WTC11 (cell line): Measurements from ENCODE around the gene NIPA2. TPM values are rescaled to one million over a fixed set of nuclear protein-coding genes. Genes with fewer than 3 reads are reported as not detected.

ENCODE experiments used
- ATAC-seq: fragments of 200-7000 bp; cut with Tn5 transposase; 2 replicates; pipeline ENCODE4 v1.10.0; 2021; ENCODE audit warnings: mild to moderate bottlenecking, moderate library complexity
- CTCF ChIA-PET: fragments of 300-600 bp; sonication (Branson Sonifier 250); formaldehyde crosslinking; loops from one replicate; lab custom pipeline; 2021; ENCODE audit warnings: antibody characterized with exemption; lab: Charles Lee
- POLR2A ChIA-PET: fragments of 350-600 bp; sonication (Branson Sonifier 250); formaldehyde crosslinking; loops from one replicate; lab custom pipeline; 2021; ENCODE audit warnings: antibody characterized with exemption; lab: Charles Lee
- DNase-seq: peaks from one replicate; pipeline ENCODE4 v3.0.0; 2021; ENCODE audit warnings: low spot score
- H3K27ac Mint-ChIP-seq: 2 replicates; pipeline ENCODE4 v1.8.0; 2021; ENCODE audit warnings: mixed read lengths
- H3K27me3 Mint-ChIP-seq: 2 replicates; pipeline ENCODE4 v1.8.0; 2021; ENCODE audit warnings: low read depth, mild to moderate bottlenecking, moderate library complexity, mixed read lengths
- H3K36me3 Mint-ChIP-seq: 2 replicates; pipeline ENCODE4 v1.8.0; 2021; ENCODE audit warnings: mixed read lengths
- H3K4me1 Mint-ChIP-seq: 2 replicates; pipeline ENCODE4 v1.8.0; 2022; ENCODE audit warnings: mixed read lengths
- H3K4me3 Mint-ChIP-seq: 2 replicates; pipeline ENCODE4 v1.8.0; 2021; ENCODE audit warnings: mild to moderate bottlenecking, moderate library complexity, mixed read lengths
- H3K9me3 Mint-ChIP-seq: 2 replicates; pipeline ENCODE4 v1.8.0; 2021; ENCODE audit warnings: mixed read lengths
- CDX4 ChIP-seq: fragments of 250-450 bp; sonication (Bioruptor Pico); IDR thresholded peaks from 2 replicates; pipeline ENCODE4 v1.9.0; 2021; ENCODE audit warnings: moderate library complexity, mild to moderate bottlenecking, inconsistent platforms, borderline replicate concordance
- E2F4 ChIP-seq: sonication (generic); formaldehyde crosslinking; IDR thresholded peaks from 2 replicates; pipeline ENCODE4 v1.8.1; 2022; ENCODE audit warnings: low read depth, mild to moderate bottlenecking, moderate library complexity, missing genetic modification reagents, borderline replicate concordance
- ELF4 ChIP-seq: sonication (generic); formaldehyde crosslinking; IDR thresholded peaks from 2 replicates; pipeline ENCODE4 v1.8.1; 2022; ENCODE audit warnings: low read depth, mild to moderate bottlenecking, moderate library complexity, missing genetic modification reagents
- GABPB1 ChIP-seq: sonication (generic); formaldehyde crosslinking; IDR thresholded peaks from 2 replicates; pipeline ENCODE4 v1.8.1; 2023; ENCODE audit warnings: mild to moderate bottlenecking, missing genetic modification reagents
- HMGA2 ChIP-seq: fragments of 250-450 bp; sonication (Bioruptor Pico); IDR thresholded peaks from 2 replicates; pipeline ENCODE4 v1.4.0; 2021; ENCODE audit warnings: mild to moderate bottlenecking, moderate library complexity
- IRF1 ChIP-seq: sonication (generic); formaldehyde crosslinking; IDR thresholded peaks from 2 replicates; pipeline ENCODE4 v1.8.0; 2023; ENCODE audit warnings: missing genetic modification reagents
- IRF2 ChIP-seq: sonication (generic); formaldehyde crosslinking; IDR thresholded peaks from 2 replicates; pipeline ENCODE4 v1.8.0; 2022; ENCODE audit warnings: low read depth, missing genetic modification reagents, borderline replicate concordance
- JUN ChIP-seq: sonication (generic); formaldehyde crosslinking; IDR thresholded peaks from 2 replicates; pipeline ENCODE4 v1.8.0; 2023; ENCODE audit warnings: mild to moderate bottlenecking, missing genetic modification reagents
- MYBL2 ChIP-seq: sonication (generic); formaldehyde crosslinking; IDR thresholded peaks from 2 replicates; pipeline ENCODE4 v1.8.1; 2023; ENCODE audit warnings: mild to moderate bottlenecking, moderate library complexity, missing genetic modification reagents
- NFYB ChIP-seq: sonication (generic); formaldehyde crosslinking; conservative IDR thresholded peaks from 2 replicates; pipeline ENCODE4 v1.8.0; 2022; ENCODE audit warnings: low read depth, missing genetic modification reagents
- NR1H2 ChIP-seq: sonication (generic); formaldehyde crosslinking; IDR thresholded peaks from 2 replicates; pipeline ENCODE4 v1.9.0; 2021; ENCODE audit warnings: mild to moderate bottlenecking, moderate library complexity, missing genetic modification reagents
- OVOL2 ChIP-seq: fragments of 250-450 bp; sonication (Bioruptor Pico); IDR thresholded peaks from 2 replicates; pipeline ENCODE4 v1.9.0; 2021; ENCODE audit warnings: mild to moderate bottlenecking, borderline replicate concordance
- PRDM15 ChIP-seq: sonication (generic); formaldehyde crosslinking; IDR thresholded peaks from 2 replicates; pipeline ENCODE4 v1.8.0; 2022; ENCODE audit warnings: missing genetic modification reagents
- SP1 ChIP-seq: sonication (generic); formaldehyde crosslinking; conservative IDR thresholded peaks from 2 replicates; pipeline ENCODE4 v1.8.1; 2022; ENCODE audit warnings: missing genetic modification reagents
- ZBTB43 ChIP-seq: sonication (generic); formaldehyde crosslinking; IDR thresholded peaks from 2 replicates; pipeline ENCODE4 v1.8.1; 2023; ENCODE audit warnings: mild to moderate bottlenecking, missing genetic modification reagents
- ZNF121 ChIP-seq: sonication (generic); formaldehyde crosslinking; IDR thresholded peaks from 2 replicates; pipeline ENCODE4 v1.8.0; 2023; ENCODE audit warnings: missing genetic modification reagents
- ZNF138 ChIP-seq: sonication (generic); formaldehyde crosslinking; conservative IDR thresholded peaks from 2 replicates; pipeline ENCODE4 v1.8.1; 2022; ENCODE audit warnings: mild to moderate bottlenecking, moderate library complexity, missing genetic modification reagents
- ZNF317 ChIP-seq: sonication (generic); formaldehyde crosslinking; IDR thresholded peaks from 2 replicates; pipeline ENCODE4 v1.8.1; 2023; ENCODE audit warnings: low read depth, mild to moderate bottlenecking, moderate library complexity, missing genetic modification reagents, borderline replicate concordance
- ZNF512 ChIP-seq: sonication (generic); formaldehyde crosslinking; IDR thresholded peaks from 2 replicates; pipeline ENCODE4 v1.8.1; 2022; ENCODE audit warnings: missing genetic modification reagents, borderline replicate concordance
- total RNA-seq: library from RNA; stranded (reverse); gene quantifications from 3 replicates; pipeline ENCODE4 v1.2.3, GENCODE V29; 2021
- TF ChIP-seq, protein P1 (sequence below): sonication (generic); formaldehyde crosslinking; IDR thresholded peaks from 2 replicates; pipeline ENCODE4 v1.8.0; 2022; ENCODE audit warnings: mild to moderate bottlenecking, missing genetic modification reagents
- TF ChIP-seq, protein P2 (sequence below): sonication (generic); formaldehyde crosslinking; IDR thresholded peaks from 2 replicates; pipeline ENCODE4 v1.8.1; 2023; ENCODE audit warnings: mild to moderate bottlenecking, missing genetic modification reagents, moderate library complexity

Gene NIPA2
- total RNA-seq, 1 experiment from 2014 or later, result 79.5 TPM

- no peak for TF ChIP-seq NR1H2
- TF ChIP-seq ZBTB43, result no peak
- TF ChIP-seq NFYB (CRISPR knock-in tag), result no peak
- no peak for TF ChIP-seq ZNF138 (CRISPR knock-in tag)
- TF ChIP-seq, protein P1, sequence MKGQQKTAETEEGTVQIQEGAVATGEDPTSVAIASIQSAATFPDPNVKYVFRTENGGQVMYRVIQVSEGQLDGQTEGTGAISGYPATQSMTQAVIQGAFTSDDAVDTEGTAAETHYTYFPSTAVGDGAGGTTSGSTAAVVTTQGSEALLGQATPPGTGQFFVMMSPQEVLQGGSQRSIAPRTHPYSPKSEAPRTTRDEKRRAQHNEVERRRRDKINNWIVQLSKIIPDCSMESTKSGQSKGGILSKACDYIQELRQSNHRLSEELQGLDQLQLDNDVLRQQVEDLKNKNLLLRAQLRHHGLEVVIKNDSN (CRISPR knock-in tag), result no peak
- TF ChIP-seq SP1 (CRISPR knock-in tag), result no peak
- TF ChIP-seq GABPB1, result no peak
Measured at GRCh38 chr15:22883196-22883595, 44.7 kb downstream of the NIPA2 start (continued).

DNA sequence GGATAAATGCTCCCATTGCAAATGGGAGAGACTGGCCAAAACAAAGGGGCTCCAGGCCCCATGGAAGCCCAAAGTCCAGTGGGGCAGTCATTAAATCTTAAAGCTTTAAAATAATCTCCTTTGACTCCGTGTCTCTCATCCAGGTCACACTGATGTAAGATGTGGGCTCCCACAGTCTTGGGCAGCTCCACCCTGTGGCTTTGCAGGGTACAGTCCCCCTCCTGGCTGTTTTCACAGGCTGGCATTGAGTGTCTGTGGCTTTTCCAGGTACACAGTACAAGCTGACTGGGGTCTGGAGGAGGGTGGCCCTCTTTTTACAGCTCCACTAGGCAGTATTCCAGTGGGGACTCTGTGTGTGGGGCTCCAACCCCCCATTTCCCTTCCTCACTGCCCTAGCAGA, 45.9 kb downstream of the NIPA2 start:
- no peak overlapping the region for H3K4me3 Mint-ChIP-seq
- H3K27ac Mint-ChIP-seq, result no peak overlapping the region
- peak; percentile 34; the same call in 1 of the 2 replicates for ATAC-seq
- POLR2A ChIA-PET, result interaction anchor here (0.6 kb wide), 1 partner anchor 147 kb away, joined by 3 read pairs; no protein-coding TSS in a partner anchor
- CTCF ChIA-PET, result interaction anchor here (1.1 to 2.1 kb wide), 4 partner anchors 8 to 83 kb away, joined by 3 to 6 read pairs (median 4); no protein-coding TSS in a partner anchor
- H3K4me1 Mint-ChIP-seq, result peaks cover 9% of the 10 kb centered on the region
- DNase-seq, result peak; percentile 41
- no peaks in the 10 kb centered on the region for H3K9me3 Mint-ChIP-seq
- H3K27me3 Mint-ChIP-seq, result no peaks in the 10 kb centered on the region
- H3K36me3 Mint-ChIP-seq, result peaks cover 29% of the 10 kb centered on the region
- TF ChIP-seq MYBL2 (CRISPR knock-in tag) (no peak), OVOL2 (CRISPR knock-in tag) (no peak), ZNF317 (CRISPR knock-in tag) (no peak), ELF4 (CRISPR knock-in tag) (no peak), E2F4 (no peak), JUN (CRISPR knock-in tag) (no peak), HMGA2 (CRISPR knock-in tag) (no peak), ZNF512 (CRISPR knock-in tag) (no peak), ZNF121 (CRISPR knock-in tag) (no peak), CDX4 (CRISPR knock-in tag) (no peak), IRF1 (CRISPR knock-in tag) (no peak), PRDM15 (no peak), IRF2 (CRISPR knock-in tag) (no peak)
- TF ChIP-seq, protein P1 (CRISPR knock-in tag), result no peak
- TF ChIP-seq, protein P2, sequence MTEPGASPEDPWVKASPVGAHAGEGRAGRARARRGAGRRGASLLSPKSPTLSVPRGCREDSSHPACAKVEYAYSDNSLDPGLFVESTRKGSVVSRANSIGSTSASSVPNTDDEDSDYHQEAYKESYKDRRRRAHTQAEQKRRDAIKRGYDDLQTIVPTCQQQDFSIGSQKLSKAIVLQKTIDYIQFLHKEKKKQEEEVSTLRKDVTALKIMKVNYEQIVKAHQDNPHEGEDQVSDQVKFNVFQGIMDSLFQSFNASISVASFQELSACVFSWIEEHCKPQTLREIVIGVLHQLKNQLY (CRISPR knock-in tag), result no peak
